ENCODE measurements around the gene CLDN11.
A peak's percentile ranks its signal among the peaks of the same experiment; 100 is the strongest.

The CLDN11 gene

GRCh38 chr3:170418422-170419398 lies at the start of gene CLDN11:
Gene CLDN11, plus strand, starts transcription at chr3:170418868. Its CDS starts 199 bp downstream, at chr3:170419067.
- peak; percentile 37 to 43 for DNase-seq

DNA sequence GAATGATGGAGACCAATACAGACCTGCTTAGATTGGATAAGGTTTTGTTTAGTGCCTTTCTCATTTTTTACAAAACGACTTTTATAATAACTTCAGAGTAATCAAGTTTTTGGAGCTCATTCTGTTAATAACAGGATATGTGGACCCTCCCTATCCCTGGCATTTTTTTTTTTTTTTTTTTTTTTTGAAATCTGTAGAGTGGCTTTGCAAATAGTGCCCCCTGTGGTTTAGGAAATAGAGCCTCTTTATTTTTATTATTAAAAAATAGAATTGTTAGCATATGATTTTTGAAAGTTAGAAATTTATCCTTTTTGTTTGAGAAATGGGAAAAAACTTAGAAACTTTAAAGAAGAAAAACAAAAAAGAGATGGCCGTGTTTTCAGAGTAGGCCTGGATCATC lies 49.7 kb upstream of the CLDN11 start:
- DNase-seq: no peak

DNA sequence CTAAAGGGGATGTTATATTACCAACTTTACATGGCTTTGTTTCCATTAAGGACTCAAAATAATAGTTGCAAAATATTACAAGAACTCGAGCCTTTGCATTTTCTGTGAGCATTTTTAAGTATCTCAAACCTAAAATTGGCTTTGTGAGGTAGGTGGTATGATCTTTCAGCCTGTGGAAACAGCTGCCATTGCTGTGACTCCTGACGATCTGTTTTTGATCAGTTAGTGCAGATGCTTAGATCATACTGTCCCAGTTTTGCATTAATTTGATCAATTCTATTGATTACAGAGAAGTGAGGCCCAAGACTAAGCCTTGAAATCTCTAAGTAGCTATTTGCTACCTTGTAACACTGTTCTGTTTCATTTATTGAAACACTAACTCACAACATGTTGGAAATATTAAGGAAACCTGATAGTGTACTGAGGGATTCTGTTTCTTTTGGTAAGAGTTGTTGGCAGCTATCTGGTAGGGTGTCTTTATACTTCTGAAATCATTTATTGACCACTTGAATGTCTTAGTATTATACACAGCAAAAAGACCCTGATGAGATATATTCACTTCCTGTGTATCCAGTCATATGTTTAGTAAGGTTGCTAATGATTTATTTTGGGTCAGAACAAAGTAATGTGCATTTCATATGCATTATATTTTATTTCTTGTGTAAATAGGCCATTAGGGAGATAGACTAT lies 46.3 kb upstream of the CLDN11 start:
- DNase-seq: no peak

GRCh38 chr3:170383567-170383966 lies 35.1 kb upstream of the CLDN11 start:
- no peak for DNase-seq

- no peak for DNase-seq
These were observed 32.2 kb upstream of the CLDN11 start for GRCh38 chr3:170386468-170386867.

DNA sequence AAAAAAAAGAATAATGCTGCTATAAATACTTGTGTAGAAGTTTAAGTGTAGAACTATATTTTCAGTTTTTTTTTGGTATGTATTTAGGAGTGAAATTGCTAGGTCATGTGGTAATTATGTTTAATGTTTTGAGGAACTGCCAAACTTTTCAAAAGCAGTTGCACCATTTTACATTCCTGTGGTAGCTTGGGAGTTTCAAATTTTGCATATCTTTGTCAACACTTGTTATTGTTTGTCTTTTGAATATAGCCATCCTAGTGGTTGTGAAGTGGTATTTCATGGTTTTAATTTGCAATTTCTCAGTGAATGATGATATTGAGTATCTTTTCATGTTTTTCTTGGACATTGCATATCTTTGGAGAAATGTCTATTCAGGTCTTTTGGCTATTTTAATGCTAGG lies 30.7 kb upstream of the CLDN11 start:
- no peak for DNase-seq

DNA sequence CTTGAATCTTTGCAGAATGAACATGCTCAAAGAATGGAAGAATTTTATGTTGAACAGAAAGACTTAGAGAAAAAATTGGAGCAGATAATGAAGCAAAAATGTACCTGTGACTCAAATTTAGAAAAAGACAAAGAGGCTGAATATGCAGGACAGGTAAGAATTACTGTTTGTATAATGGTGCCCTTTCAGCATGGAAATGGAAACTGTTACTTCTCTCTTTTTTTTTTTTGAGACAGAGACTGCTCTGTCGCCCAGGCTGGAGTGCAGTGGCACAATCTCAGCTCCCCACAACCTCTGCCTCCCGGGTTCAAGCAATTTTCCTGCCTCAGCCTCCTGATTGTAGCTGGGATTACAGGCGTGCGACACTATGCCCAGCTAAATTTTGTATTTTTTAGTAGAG lies 27.6 kb upstream of the CLDN11 start:
- DNase-seq: no peak

- no peak for DNase-seq
These were observed 21.0 kb upstream of the CLDN11 start for GRCh38 chr3:170397685-170398084.

DNA sequence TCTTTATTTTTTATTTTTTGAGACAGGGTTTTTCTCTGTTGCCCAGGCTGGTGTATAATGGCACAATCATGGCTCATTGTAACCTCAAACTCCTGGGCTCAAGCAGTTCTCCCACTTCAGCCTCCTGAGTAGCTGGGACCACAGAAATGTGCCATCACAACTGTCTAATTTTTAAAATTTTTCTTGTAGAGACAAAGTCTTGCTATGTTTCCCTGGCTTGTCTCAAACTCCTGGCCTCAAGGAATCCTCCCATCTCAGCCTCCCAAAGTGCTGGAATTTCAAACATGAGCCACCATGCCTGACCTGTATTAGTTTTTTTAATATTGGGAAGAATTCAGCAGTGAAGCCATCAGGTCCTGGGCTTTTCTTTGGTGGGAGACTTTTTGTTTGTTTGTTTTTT lies 13.6 kb upstream of the CLDN11 start:
- no peak for DNase-seq

DNA sequence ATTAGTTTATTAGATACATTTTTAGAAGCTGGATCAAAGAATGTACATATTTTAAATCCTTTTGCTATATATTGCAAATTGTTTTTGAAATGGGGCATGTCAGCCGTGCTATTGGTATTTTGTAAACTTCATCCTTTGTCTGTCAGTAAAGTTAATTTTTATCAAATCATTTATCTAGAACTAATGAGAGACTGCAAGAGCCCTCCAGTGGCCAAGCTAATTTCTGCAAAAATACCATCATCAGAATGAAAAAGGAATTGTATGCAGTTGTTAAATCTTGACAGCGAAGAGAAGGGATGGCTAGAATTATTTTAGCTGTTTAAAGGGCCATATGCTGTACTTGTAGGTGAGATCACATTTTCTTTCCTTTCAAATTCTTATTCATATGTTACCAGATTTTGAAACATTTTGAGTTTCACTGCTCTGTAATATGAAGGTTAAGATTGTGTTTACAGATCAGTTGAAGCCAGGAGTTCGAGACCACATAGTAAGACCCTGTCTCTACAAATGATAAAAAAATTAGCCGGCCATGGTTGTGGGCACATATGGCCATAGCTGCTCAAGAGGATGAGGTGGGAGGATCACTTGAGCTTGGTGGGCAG lies 8.1 kb upstream of the CLDN11 start:
- DNase-seq: no peak

GRCh38 chr3:170413291-170413690 lies 5.4 kb upstream of the CLDN11 start:
- no peak for DNase-seq

- DNase-seq: peak; percentile 28 to 35
These were observed 4.4 kb upstream of the CLDN11 start for GRCh38 chr3:170414202-170414663.

GRCh38 chr3:170417090-170417489 lies 1.6 kb upstream of the CLDN11 start:
- DNase-seq: no peak

- DNase-seq: no peak
These were observed 954 bp downstream of the CLDN11 start for GRCh38 chr3:170419557-170420087.

DNA sequence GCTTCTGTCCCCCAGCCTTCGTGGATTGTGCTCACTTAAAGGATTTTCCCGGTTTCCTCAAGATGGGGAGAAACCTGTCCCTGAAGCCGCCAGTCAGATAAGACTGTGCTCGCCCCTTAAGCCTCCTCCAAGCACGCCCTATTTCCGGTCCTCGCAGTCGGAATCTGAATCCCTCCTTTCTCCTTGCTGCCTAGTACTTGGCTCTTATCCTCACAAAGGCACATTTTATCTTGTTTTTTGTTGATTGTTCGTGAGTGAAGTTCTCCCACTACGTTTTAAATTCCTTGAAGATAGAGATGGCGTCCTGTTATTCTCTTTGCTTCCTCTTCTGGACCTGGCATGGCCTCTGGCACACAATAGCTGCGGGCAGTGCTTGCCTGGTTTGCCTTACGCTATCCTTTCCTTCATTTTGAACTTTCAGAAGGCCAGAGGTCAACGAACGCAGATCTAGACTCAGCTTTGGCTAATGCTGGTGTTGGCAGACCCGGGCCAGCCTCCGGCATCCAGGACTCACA lies 1.7 kb downstream of the CLDN11 start:
- DNase-seq: no peak

DNA sequence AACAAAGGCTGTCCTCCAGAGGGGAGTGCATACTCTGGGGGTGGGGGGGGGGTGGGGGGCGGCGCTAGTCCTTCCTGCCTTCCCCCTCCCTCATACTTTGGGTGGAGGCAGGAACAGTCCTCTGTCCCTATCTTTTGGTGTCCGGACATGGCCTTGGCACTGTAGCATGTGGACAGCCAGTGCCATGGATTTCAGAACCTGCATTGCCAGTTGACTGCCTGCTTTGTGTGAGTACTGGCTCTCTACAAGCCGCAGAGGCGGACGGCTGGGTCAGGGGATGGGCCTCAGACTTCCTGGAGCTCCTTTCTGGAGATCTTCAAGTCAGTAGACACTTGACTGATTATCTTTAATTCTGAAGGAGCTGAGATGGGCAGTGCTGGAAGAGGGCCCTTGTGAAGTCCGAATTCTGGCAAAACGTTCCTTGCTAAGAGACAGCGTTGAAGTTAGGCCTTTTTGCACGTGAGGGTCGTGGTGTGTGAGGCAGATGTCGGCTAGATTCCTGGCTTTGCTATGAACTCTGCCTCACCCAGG lies 2.5 kb downstream of the CLDN11 start:
- no peak for DNase-seq

DNA sequence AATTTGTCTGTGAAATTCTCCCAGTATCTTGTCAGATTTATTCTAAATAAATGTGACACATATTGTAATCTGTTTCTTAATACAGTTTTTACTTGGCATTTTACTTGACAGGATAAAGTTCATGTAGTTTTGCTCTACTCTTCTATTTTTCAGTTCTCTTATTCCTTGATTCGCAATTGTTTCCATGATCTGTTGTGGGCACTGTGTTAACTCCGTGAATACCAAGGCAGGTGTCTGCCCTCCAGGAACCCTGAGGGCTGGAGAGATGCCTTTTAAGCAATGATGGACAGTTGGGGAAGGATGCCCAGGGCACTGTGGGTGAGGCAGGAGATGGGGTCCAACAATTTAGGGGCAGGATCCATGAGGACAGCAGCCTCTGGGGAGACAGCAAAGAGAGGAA lies 3.1 kb downstream of the CLDN11 start:
- DNase-seq: no peak

DNA sequence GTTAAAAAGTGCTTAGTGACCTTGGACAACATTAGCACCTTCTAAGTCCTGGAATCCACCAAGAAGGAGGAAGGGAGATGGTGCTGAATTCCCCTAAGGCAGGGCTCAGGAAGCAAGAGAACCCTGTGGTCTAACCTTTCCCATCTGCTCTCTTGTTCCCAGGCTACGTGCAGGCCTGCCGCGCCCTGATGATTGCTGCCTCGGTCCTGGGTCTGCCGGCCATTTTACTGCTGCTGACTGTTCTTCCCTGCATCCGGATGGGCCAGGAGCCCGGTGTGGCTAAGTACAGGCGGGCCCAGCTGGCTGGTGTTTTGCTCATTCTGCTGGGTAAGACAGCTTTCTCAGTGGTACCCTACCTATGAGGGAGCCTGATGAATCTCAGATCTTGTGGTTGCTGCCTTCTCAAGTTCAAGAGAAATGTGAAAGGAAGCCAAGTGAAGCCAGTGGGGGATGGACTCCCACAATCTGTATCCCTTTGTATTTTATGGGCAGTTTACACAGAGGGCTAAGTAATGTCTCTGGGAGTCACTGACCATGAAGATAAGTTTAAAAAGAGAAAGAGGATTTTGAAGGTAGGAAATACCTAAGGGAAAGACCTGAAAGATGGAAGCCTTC lies 4.4 kb downstream of the CLDN11 start:
- no peak for DNase-seq

GRCh38 chr3:170424879-170425278 lies 6.2 kb downstream of the CLDN11 start:
- DNase-seq: no peak

GRCh38 chr3:170425491-170426239 lies 7.0 kb downstream of the CLDN11 start:
- peak in 1 of 2 experiments; percentile 49 for DNase-seq

GRCh38 chr3:170426240-170426797 lies 7.7 kb downstream of the CLDN11 start:
- DNase-seq: no peak

All from NCI-H187 (cell line).